ENCODE data around the gene DBH.

GRCh38 chr9:133607381-133607780, 28.8 kb upstream of the DBH start:
- TF ChIP-seq CTCF (IDR thresholded peaks at IDR 0.05 in 2 of 3, conservative IDR thresholded peaks at IDR 0.05 in 1 of 3; ENCODE audit: borderline replicate concordance in 1 of 3, insufficient read depth in 1 of 3, low read depth in 2 of 3, low read length in 2 of 3) (no peak), POLR2A (IDR thresholded peaks at IDR 0.05; ENCODE audit: borderline replicate concordance, extremely low read depth, insufficient read depth, insufficient read length) (no peak), EZH2phosphoT487 (IDR thresholded peaks at IDR 0.05; ENCODE audit: borderline replicate concordance) (no peak), ZBTB33 (IDR thresholded peaks at IDR 0.05; ENCODE audit: extremely low read depth, insufficient replicate concordance, low read length) (no peak), ATF3 (IDR thresholded peaks at IDR 0.05) (no peak), POLR2AphosphoS5 (IDR thresholded peaks at IDR 0.05; ENCODE audit: low read depth, low read length) (no peak), EZH2 (IDR thresholded peaks at IDR 0.05) (no peak)
